Epithelial cell of prostate (primary cell): ENCODE results near the gene MTX1.
"Not testable (repeated sequence)": the region's sequence is repeated elsewhere in the genome, so short reads cannot be mapped to it uniquely, and the experiment has no call there.

Experiments
- DNase-seq: peaks from one replicate; pipeline ENCODE4 v3.0.0-alpha.2; 2011; ENCODE audit warnings: low read depth, low spot score
- H3K27ac ChIP-seq: fragments of 450-650 bp; 2 replicates; pipeline ENCODE4 v1.5.1; 2017; ENCODE audit warnings: mild to moderate bottlenecking

MTX1 gene

GRCh38 chr1:155208541-155209311 is at the start of gene MTX1:
Gene MTX1, plus strand, starts transcription at chr1:155208695. Its CDS starts 110 bp downstream, at chr1:155208805.
- H3K27ac ChIP-seq, result peak within 1 kb of the TSS; percentile 76

DNA sequence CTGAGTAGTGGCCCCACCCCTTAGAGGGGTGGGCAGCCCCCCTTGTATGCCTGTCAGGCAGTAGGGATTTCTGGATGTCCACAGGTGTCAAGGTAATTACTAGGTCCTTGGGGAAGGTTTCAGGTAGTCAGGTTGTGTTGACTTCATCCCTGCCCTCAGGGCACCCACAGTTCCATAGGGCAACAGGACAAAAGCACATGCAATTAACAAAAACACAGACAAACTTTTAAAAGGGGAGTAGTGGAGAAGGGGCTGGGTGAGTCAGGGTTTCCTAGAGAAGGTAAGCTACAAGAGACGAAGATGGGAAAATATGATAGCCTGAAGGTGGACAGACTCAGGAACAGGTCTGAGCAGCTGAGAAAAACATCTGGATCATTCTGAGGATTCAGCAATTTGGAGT is 49.5 kb upstream of the MTX1 start:
- DNase-seq, result no peak
- no peak overlapping the region for H3K27ac ChIP-seq

More at GRCh38 chr1:155208541-155209311, at the start of gene MTX1:
- no peak for DNase-seq

DNA sequence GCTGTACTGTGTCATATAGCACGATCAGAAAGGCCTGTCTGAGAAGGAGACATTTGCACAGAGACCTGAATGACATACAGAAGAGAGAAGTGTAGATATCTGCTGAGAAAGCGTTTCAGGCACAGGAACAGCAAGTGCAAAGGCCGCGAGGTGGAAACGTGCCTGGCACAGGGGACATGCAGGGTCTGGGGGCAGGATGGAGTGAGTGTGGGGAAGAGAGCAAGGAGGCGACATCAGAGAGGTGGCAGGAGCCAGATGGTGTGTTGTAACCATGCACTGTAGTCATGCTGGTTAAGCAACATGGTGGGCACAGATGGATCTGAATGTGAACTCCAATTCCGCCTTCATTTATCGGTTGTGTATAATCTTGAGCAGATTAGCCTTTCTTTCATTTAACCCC is 48.4 kb upstream of the MTX1 start:
- H3K27ac ChIP-seq, result no peak overlapping the region
- no peak for DNase-seq

- H3K27ac ChIP-seq, DNase-seq: not testable (repeated sequence)
Measured at GRCh38 chr1:155162631-155163030, 45.9 kb upstream of the MTX1 start.

DNA sequence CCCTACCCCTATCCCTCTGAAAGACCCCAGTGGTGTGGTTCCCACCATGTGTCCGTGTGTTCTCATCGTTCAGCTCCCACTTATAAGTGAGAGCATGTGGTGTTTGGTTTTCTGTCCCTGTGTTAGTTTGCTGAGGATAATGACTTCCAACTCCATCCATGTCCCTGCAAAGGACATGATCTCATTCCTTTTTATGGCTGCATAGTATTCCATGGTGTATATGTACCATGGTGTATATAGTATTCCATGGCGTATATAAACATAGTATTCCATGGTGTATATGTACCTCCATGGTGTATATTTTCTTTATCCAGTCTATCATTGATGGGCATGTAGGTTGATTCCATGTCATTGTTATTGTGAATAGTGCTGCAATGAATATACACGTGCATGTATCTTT is 44.7 kb upstream of the MTX1 start:
- not testable (repeated sequence) for H3K27ac ChIP-seq, DNase-seq

DNA sequence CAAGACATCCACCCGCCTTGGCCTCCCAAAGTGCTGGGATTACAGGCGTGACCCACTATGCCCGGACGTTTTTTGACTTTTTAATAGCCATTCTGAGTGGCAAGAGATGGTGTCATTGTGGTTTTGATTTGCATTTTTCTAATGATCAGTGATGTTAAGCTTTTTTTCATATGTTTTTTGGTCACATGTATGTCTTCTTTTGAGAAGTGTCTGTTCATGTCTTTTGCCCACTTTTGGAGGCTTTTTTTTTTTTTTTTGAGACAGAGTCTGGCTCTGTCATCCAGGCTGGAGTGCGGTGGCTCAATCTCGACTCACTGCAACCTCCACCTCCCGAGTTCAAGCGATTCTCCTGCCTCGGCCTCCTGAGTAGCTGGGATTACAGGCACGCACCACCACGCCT is 43.9 kb upstream of the MTX1 start:
- not testable (repeated sequence) for H3K27ac ChIP-seq, DNase-seq

DNA sequence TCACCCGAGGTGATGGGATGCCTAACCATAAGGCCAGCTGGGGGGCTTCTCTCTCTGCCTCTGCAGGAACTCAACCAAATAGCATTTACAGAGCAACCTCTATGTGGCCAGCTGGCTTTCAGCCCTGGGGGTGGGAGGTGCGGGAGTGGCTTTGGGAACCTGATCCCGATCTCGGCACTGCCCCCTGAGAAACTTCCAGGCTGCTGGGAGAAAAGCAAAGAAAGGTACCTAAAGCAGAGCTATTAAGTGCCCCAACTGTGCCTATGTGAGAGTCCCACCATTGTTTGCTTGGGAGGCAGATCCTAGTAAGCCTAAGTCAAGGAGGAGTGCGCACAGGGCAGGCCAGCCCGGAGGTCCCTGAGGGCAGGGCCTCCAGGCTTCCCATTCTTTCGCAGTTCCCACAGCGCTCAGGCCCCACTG is 42.4 kb upstream of the MTX1 start:
- no peak for DNase-seq

GRCh38 chr1:155166471-155167165 is 41.9 kb upstream of the MTX1 start:
- no peak overlapping the region for H3K27ac ChIP-seq
- DNase-seq, result no peak

More for the DNA sequence above, 42.4 kb upstream of the MTX1 start:
- H3K27ac ChIP-seq, result no peak overlapping the region

DNA sequence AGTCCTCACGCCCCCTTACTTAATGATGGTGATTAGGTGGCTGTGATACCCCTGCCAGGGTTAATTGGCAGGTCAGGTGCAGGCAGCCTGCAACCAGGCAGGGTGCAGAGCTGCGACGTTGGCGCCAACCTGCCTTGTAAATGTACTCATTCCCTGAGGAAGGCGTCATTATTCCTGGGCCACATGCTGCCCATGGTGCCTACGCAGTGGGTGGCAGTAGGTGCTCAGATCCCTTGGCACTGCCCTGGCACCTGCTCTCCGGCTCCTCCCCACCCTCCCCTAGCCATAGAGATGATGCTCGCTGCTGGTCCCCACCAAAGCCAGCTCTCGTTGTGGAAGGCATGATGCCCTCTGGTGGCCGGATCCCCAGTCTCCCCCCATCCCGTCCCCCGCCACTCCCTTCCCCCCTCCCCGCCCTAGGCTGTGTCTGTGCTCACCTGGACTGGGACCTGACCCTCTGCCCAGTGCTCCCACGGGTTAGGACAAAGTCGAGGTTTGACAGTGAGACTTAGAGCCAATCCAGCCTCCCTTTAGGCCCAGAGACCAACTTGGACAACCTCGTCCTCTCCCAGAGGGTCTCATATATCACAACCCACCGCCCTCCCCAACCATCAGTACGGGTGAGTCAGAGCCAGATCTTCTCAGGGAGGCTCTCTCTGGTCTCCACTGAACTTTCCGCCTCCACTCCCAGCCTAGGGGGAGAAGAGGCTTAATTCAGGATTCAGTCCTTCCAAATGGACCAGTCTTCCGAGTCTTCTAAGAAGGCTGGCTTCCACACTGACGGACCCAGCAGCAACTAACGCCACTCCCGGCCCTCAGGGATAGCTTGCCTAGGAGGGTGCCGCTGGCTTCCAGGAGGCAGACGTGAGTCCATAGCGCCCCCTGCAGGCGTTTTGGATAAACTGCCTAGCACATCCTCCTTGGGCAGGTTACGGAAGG is 41.1 kb upstream of the MTX1 start:
- DNase-seq, result no peak
- H3K27ac ChIP-seq, result no peak overlapping the region

DNA sequence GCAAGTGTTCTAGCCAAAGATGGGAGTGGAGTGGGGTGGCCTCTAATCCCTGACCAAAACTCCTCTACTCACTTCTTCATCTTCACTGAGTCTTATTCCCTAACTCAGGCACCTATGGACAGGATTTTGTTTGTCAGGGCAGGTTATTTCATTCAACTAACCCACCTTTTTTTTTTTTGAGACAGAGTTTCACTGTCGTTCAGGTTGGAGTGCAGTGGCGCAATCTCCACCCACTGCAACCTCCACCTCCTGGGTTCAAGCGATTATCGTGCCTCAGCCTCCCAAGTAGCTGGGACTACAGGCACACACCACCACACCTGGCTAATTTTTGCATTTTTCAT is 40.4 kb upstream of the MTX1 start:
- H3K27ac ChIP-seq, DNase-seq: not testable (repeated sequence)

DNA sequence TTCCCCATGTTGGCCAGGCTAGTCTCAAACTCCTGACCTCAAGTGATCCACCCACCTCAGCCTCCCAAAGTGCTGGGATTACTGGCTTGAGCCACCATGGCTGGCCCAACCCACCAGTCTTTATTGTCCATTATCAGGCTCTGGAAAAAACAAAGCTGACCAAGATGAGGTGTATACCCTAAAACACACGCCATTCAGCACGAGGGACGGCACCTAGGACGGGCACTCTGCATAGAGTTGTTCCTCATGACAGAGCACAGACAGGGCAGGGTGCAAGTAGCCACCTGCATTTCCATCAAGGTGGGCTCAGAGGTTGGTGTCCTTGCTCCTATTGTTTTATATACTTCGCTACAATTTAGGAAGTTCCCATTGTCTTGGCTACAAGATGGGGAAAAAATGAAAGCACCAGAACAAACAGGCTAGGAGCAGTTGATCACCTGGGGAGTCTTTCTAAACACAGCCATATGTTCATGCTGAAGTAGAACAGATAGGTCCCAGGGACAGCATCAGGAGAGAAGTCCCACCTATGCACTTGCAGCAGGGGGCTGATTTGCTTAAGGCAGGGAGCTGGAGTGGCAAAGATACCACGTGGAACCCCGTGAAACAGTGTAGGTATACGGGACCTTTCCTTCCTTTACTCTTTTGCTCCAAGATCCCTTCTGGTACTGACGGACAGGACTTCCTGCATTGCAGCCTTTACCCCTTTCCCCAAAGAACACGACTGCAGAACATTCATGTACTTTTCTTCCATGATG is 39.9 kb upstream of the MTX1 start:
- DNase-seq, result no peak
- H3K27ac ChIP-seq, result no peak overlapping the region

GRCh38 chr1:155169541-155169940 is 39.0 kb upstream of the MTX1 start:
- DNase-seq, result no peak

DNA sequence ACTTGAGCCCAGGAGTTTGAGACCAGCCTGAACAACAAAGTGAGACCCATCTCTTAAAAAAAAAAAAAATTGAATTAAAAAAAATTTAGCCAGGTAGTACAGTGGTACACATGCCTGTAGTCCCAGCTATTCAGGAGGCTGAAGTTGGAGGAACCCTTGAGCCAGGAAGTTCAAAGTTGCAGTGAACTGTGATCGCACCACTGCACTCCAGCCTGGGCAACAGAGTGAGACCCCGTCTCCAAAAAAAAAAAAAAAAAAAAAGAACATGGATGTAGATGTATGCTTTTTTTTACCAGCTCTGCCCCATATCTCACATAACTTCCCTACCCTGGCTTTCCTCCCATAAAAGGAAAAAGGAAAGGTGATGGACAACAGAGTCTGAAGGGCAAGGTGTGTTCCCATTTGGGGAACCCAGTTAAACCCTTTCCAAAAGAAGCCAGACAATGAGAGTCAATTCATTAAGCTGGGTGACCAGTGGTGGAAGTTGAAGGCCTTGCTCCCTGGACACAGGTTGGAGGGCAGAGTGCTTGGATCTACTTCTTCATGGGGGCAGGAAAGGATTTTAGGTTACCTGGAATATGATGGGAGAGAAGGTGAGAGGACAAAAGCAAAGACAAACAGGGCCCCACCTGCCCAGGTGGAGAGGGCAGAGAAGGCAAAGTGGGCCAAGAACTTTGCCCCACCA is 38.3 kb upstream of the MTX1 start:
- H3K27ac ChIP-seq, result no peak overlapping the region
- no peak for DNase-seq

More at GRCh38 chr1:155169541-155169940, 39.0 kb upstream of the MTX1 start:
- no peak overlapping the region for H3K27ac ChIP-seq

DNA sequence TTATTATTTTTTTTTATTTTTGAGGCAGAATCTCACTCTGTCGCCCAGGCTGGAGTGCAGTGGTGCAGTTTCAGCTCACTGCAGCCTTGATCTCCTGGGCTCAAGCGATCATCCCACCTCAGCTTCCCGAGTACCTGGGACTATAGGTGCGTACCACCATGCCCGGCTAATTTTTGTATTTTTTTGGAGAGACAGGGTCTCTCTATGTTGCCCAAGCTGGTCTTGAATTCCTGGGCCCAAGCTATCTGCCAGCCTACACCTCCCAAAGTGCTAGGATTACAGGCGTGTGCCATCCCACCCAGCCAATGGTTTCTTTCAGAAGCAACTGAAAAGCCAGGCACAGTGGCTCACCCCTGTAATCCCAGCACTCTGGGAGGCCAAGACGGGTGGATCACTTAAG is 37.7 kb upstream of the MTX1 start:
- no peak overlapping the region for H3K27ac ChIP-seq
- DNase-seq, result no peak

- DNase-seq, result no peak
- H3K27ac ChIP-seq, result peak overlapping the region; percentile 75
Measured at GRCh38 chr1:155171836-155172731, 36.4 kb upstream of the MTX1 start.

- peak within 1 kb of the TSS; percentile 75 for H3K27ac ChIP-seq
- peak; percentile 79 for DNase-seq
Measured at GRCh38 chr1:155172732-155173477, 35.6 kb upstream of the MTX1 start, which contains the start of gene KRTCAP2. Gene KRTCAP2, minus strand, starts transcription at chr1:155173304. Its CDS starts 80 bp downstream, at chr1:155173224.

DNA sequence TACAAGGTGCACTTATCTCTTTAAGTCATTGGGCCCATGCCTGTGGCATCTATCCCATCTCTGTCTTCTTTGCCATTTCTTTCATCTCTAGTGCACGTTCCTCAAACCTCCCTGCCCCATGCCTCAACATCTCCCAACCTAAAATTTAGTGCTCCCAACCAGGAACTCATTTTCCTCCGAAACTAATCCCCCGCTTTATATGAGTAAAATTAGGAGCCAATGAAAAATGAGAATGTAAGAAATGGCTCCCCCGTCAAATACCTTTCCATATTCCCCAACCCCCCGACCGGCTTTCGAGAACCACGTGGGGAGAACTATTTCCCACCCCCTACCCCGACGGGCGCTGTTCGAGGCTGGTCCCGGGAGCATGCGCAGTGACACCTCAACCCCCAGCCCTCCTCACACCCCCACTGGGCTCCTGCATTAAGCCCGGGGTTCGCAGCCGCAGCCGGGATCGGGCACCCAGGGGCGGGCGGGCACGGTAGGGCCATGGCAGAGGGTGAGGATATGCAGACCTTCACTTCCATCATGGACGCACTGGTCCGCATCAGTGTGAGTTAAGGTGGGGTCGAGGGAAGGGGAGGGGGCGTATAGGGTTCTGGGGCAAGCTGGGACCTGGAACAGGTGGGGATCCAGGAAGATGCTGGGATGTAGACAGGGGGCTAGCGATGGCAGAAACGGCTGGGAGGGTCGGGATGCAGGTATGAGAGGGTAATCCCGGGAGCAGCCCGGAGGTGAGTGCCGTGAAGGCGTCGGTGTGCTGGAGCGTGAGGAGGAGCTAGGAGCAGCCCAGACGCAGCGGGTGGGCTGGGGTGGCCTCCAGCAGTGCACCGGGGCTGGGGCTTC is 34.8 kb upstream of the MTX1 start, which contains the start of gene TRIM46:
Gene TRIM46 (plus strand): TSS at position 372 of the 846 bp plus-strand sequence. CDS start 118 bp downstream, at position 490.
- peak within 1 kb of the TSS; percentile 75 for H3K27ac ChIP-seq
- DNase-seq, result no peak
